Suppressor macrophage treated with lipopolysaccharide for 1 hour (primary cell): Measurements from ENCODE around the gene SLA2.
"Not testable (repeated sequence)": the region's sequence is repeated elsewhere in the genome, so short reads cannot be mapped to it uniquely, and the experiment has no call there.

Experiments
- DNase-seq, 3 donors: peaks; one replicate each; pipeline ENCODE4 v3.0.0-alpha.2; 2020 to 2022

The SLA2 gene

GRCh38 chr20:36645998-36646397 lies at the start of gene SLA2:
SLA2 (minus strand) TSS chr20:36646196; CDS start chr20:36641335, 4,861 bp downstream.
- DNase-seq, result peak; percentile 73 to 79 (median 76)

- DNase-seq, result not testable (repeated sequence)
Measured at GRCh38 chr20:36695467-36695866, 49.5 kb upstream of the SLA2 start.

DNA sequence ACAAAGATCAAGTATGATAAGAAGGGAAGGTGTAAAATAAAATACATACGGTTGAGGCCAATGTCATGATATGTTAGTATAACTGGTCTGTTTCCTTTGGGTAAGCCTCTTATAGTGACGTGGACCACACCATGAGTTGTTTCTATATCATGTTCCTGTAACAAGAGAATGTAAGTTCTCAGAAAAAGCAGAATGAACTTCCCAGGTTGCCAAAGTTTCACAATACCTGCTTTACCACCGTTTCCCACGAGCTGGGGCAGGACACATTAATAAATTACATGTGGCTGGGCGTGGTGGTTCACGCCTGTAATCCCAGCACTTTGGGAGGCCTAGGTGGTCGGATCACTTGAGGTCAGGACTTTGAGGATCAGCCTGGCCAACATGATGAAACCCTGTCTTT lies 42.6 kb upstream of the SLA2 start:
- no peak for DNase-seq

GRCh38 chr20:36687850-36688249 lies 41.9 kb upstream of the SLA2 start:
- no peak for DNase-seq

DNA sequence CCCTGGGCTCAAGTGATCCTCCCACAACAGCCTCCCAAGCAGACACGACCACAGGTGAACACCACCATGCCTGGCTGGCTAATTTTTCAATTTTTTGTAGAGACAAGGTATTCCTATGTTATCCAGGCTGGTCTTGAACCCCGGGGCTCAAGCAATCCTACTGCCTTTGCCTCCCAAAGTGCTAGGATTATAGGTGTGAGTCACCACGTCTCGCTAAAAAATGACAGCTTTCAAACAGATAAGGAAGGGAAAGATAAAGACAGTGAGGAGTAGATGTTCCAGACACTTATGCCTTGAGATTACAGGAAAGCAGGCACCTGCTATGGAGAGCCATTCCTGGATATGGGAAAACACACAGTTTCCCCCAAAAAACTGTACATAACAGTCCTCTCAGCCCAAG lies 40.9 kb upstream of the SLA2 start:
- DNase-seq, result no peak

GRCh38 chr20:36686504-36686903 lies 40.5 kb upstream of the SLA2 start:
- DNase-seq, result no peak

DNA sequence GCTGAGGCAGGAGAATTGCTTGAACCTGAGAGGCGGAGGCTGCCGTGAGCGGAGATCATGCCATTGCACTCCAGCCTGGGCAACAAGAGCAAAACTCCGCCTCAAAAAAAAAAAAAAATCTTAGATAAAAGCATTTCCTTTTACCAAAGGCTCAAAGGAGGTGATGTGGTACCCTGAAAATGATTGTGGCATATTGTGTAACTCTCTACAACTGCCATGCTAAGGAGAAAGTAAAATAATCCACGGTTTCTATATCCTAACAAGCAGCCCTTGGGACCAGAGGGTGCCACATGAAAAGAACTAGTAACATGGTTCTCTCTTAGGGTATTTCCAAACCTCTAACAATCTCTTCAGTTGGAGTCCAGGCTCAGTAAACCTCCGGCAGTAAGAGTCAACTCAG lies 38.8 kb upstream of the SLA2 start:
- DNase-seq, result no peak

- DNase-seq, result no peak
Measured at GRCh38 chr20:36682311-36682710, 36.3 kb upstream of the SLA2 start.

DNA sequence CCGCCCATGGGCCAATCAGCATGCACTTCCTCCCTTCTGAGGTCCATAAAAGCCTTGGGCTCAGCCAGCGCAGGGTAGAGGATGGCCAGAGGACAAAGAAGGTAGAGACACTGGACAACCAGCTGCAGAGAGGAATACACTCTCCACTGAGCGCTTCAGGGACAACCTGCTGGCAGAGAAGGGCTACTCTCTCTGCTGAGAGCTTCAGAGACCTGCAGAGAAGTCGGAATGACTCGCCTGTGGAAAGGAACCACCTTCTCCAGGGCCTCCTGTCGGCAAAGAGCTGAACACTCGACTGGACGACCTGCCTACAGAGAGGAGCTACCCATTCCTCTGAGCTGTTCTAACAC lies 31.4 kb upstream of the SLA2 start:
- DNase-seq, result no peak

DNA sequence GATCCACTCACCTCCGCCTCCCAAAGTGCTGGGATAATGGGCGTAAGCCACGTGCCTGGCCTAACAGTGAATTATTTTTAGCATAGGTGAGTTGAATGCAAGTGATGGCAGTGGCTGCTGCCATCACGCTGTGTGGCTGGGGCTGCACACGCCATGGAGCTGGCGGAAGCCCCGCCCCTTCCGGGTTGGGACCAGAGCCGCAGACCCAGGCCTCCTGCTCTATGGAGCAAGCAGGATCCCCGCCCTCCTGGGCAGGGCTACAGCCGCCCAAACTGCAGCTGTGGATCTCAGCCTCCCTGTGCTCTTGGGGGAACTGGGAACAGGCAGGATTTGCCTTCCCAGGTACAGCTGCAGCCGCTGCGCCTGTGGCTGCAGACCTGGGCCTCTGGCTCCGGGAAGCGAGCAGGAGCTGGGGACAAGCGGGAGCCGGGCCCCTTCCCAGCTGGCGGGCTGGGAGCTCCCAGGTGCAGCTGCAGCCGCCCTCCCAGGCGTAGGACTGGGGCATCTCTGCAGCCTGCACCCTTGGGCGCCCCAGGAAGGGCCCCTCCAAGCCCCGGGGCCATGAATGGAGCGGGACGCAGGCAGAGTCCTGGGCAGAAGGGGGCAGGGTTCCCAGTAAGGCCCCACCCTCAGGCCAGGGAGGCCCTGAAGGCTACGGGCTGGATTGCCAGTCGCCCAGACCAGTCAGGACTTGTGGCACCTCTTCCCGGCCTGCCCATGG lies 30.9 kb upstream of the SLA2 start:
- no peak for DNase-seq

DNA sequence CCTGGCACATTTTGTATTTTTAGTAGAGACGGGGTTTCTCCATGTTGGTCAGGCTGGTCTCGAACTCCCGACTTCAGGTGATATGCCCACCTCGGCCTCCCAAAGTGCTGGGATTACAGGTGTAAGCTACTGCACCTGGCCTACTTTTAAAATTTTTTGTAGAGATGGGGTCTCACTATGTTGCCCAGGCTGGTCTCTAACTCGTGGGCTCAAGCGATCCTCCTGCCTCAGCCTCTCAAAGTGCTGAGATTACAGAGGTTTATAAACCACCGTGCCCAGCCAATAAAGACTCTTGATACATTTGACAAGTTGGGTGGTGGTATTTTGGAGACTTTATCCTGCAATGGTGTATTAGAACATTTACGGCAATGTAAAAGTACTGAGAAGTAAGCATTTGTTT lies 29.5 kb upstream of the SLA2 start:
- DNase-seq, result not testable (repeated sequence)

GRCh38 chr20:36672991-36673390 lies 27.0 kb upstream of the SLA2 start:
- no peak for DNase-seq

- DNase-seq, result no peak
Measured at GRCh38 chr20:36670665-36671357, 24.8 kb upstream of the SLA2 start.

- DNase-seq, result peak in 2 of 3 donors; percentile 7 to 32
Measured at GRCh38 chr20:36666181-36666740, 20.3 kb upstream of the SLA2 start.

GRCh38 chr20:36663031-36663430 lies 17.0 kb upstream of the SLA2 start:
- DNase-seq, result peak; percentile 15 to 36 (median 28)

DNA sequence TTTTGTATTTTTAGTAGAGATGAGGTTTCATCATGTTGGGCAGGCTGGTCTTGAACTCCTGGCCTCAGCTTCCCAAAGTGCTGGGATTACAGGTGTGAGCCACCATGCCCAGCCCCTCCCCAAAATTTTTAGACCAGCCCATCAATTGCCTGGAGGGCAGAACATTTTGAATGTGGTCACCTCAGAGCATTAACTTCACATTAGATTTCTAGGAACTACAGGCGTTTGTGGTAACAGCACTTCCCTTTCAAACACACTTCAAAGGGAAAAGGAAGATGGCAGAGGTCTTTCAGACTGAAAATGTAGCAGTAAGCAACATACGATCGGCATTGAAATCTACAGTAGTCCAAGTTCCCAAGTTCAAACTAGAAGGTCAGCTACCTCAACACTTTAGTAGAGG lies 12.3 kb upstream of the SLA2 start:
- DNase-seq, result peak in 1 of 3 donors; percentile 14

DNA sequence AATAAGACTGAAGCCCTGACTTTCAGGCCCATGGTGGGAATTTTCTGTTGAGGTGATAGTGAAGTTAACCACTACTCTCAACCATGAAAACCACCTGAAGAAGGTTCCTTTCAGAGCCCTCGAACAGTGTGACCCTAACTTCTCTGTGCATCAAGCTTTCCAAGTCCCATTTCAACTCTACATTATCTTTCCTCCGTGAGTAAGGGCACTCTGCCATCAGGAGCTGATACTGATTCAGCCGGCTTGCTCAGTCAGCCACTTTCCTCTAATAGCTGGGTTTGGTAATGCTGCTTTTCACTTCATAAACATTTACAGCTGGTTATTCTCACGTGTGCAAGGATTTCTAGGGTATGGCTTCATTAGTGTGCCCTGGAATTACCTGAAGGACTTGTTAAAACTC lies 10.7 kb upstream of the SLA2 start:
- no peak for DNase-seq

DNA sequence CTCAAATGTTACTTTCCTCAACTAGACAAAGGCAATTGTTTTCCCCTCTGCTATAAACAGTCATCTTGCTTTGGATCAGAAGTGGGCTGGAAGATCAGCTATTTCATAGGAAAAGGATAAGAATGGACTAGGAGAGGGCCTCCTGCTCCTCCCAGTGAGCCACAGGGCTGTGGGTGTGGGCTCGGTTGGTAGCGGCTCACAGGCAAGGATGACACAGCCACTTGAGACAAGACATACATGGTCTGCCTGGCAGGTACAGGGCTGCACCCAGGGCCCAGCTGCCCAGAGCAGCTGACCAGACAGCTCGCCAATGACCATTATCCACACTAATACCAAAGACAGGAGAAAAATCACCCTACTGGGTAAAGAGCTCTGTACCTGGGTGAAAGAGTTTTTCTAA lies 9.0 kb upstream of the SLA2 start:
- DNase-seq, result no peak

- no peak for DNase-seq
Measured at GRCh38 chr20:36654506-36654905, 8.5 kb upstream of the SLA2 start.

DNA sequence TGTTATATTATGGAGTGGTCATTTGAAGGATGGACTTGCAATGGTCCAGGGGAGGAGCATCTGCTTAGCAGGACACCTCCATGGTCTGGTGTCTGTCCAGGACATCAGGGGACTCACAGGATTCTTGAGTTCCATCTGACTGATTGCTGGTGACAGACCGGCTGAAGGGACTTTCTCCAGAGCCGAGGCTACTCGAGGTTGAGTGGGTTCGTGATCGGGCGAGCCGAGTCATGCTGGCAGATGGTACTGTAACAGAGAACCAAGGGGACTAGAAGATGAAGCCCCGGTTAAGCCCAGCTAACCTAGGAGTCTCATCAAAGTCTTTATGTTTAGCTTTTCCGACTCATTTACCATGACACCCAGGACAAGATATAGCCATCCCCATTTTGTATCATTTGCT lies 7.5 kb upstream of the SLA2 start:
- no peak for DNase-seq

DNA sequence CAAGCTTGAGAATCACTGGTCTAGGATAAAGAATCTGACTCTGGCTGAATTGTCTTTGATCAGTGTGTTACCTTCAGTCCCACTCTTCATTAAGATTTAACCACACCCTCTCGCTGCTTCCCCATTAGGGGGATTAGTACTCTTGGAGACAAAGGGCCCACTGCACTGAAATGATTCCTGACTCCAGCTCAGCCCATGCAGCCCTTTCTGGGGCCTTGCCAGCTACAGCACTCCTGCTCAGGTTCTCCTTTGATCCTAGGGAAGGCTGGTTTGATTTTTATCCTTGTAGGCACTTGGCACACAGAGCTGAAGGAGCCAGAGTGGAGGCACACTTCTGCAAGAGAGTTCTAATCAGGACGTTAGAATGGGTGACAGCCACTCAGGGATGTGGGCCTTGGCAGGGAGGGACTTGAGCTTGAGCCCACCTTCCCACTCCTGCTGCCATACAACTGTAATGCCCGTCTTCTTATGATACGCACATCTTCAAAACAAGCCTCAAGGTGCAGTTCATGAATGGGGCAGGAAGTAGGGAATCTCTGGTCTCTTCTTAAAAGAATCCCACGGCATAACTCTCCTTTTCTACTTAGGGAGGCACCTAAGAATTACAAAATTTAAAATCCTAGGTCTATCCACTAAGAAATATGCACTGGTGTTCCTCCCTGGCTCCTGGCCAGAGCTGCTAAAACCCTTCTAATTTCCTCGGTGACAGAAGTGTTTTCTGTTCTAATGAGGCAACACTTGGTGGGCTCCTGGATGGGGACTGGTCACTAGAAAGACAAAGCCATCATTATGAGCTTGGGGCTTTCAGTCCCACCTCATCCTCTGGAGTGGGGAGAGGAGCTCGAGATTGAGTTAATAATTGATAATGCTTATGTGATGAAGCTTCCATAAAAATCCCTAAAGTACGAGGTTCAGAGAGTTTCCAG lies 1.5 kb upstream of the SLA2 start:
- no peak for DNase-seq

DNA sequence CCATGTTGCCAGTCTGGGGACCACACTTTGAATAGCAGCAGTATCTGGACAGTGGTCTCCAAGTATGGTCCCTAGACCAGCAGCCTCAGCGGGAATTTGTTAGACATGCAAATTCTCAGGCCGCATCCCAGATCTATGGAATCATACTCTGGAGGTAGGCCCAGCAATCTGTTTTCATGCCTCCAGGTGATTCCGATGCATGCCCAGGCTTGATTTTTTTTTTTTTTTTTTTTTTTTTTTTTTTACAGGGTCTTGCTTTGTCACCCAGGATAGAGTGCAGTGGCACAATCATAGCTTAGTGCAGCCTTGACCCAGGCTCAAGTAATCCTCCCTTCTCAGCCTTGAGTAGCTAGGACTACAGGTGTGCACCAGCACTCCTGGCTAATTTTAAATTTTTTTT lies 682 bp upstream of the SLA2 start:
- DNase-seq, result no peak

DNA sequence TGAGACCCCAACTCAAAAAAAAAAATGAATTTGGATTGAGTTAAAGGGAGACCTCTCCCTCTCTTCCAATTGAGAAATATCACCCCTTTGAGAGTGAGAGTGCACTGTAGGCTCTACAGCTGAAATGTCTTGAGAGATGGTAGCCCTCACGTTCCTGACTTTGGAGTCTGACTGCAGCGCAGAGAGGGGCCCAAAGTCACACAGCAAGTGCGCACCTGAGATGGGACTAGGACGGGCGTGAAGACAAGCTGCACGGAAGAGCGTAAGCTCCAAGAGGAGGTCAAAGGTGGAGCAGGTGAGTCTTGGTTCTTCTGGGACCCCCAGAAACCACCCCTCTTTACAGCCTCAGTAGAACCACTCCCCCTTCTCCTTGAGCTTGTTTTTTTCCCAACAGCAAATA lies 643 bp downstream of the SLA2 start:
- no peak for DNase-seq
